Large intestine (tissue), 3 donors: ENCODE results near the gene STON2. TPM values are rescaled to one million over a fixed set of nuclear protein-coding genes. Genes with fewer than 3 reads are reported as not detected.

Experiments used
- DNase-seq, 2 donors: peaks; one replicate each; pipeline versions ENCODE4 v3.0.0 to v3.0.0-alpha.2; 2013
- H3K27ac ChIP-seq: one replicate; pipeline ENCODE4 v1.5.1; 2013; ENCODE audit warnings: low read length
- H3K27me3 ChIP-seq: 2 replicates; pipeline ENCODE4 v1.6.1; 2013; ENCODE audit warnings: low read length; ENCODE audit not compliant: control insufficient read depth, insufficient read depth
- H3K36me3 ChIP-seq: 2 replicates; pipeline ENCODE4 v1.6.1; 2013; ENCODE audit warnings: low read length; ENCODE audit not compliant: control insufficient read depth, insufficient read depth
- H3K4me1 ChIP-seq: one replicate; pipeline ENCODE4 v1.6.1; 2013; ENCODE audit warnings: low read length; ENCODE audit not compliant: control insufficient read depth, insufficient read depth
- H3K4me3 ChIP-seq: one replicate; pipeline ENCODE4 v1.5.1; 2013; ENCODE audit warnings: low read length
- H3K9me3 ChIP-seq: one replicate; pipeline ENCODE4 v1.6.1; 2013; ENCODE audit warnings: mild to moderate bottlenecking, low read depth, low read length, moderate library complexity; ENCODE audit not compliant: control insufficient read depth
- WGBS: methylation state at CpG from one replicate; pipeline ENCODE4 v1.1.5; 2013; ENCODE audit warnings: low lambda C conversion rate; ENCODE audit not compliant: insufficient coverage; 5-methylcytosine and 5-hydroxymethylcytosine counted together
- polyA plus RNA-seq: library from polyadenylated mRNA; unstranded; fragments of 120-200 nt; gene quantifications from one replicate; pipeline ENCODE4 v1.2.1, GENCODE V29; 2013

The STON2 gene
- polyA plus RNA-seq, 1 donor, result 14.6 TPM

DNA sequence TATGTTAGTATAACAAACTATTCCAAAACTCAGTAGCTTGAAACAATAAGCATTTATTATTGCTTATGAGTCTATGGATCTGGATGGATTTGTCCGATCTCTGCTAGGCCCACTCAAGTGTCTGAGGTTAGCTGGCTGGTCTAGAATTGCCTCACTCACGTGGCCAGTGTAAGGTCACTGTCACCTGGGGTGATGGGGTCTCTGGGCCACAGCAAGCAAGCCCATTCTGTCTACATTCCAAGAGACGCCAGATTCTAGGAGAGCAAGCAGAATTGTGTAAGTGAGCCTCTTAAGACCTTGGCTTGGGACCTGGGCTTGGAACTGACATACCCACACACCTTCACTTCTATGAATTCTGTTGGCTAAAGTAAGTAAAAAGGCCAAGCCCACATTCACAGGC lies 80.2 kb downstream of the STON2 start:
- H3K27ac ChIP-seq, result no peak overlapping the region
- no peaks in the 10 kb centered on the region for H3K27me3 ChIP-seq
- no peaks in the 10 kb centered on the region for H3K9me3 ChIP-seq
- no peak overlapping the region for H3K4me3 ChIP-seq
- no CpG with 5 or more reads among the region's 3 CpGs for WGBS
- DNase-seq, result peak in 1 of 2 donors; percentile 36
- no peaks in the 10 kb centered on the region for H3K36me3 ChIP-seq
- peaks cover 18% of the 10 kb centered on the region for H3K4me1 ChIP-seq

- no peaks in the 10 kb centered on the region for H3K27me3 ChIP-seq
- H3K27ac ChIP-seq, result no peak overlapping the region
- H3K9me3 ChIP-seq, result no peaks in the 10 kb centered on the region
- no peaks in the 10 kb centered on the region for H3K36me3 ChIP-seq
- H3K4me1 ChIP-seq, result peaks cover 12% of the 10 kb centered on the region
- H3K4me3 ChIP-seq, result no peak overlapping the region
- peak in 1 of 2 donors; percentile 27 for DNase-seq
- no CpG with 5 or more reads among the region's 2 CpGs for WGBS
Observed at GRCh38 chr14:81319314-81319713, 80.8 kb downstream of the STON2 start.

DNA sequence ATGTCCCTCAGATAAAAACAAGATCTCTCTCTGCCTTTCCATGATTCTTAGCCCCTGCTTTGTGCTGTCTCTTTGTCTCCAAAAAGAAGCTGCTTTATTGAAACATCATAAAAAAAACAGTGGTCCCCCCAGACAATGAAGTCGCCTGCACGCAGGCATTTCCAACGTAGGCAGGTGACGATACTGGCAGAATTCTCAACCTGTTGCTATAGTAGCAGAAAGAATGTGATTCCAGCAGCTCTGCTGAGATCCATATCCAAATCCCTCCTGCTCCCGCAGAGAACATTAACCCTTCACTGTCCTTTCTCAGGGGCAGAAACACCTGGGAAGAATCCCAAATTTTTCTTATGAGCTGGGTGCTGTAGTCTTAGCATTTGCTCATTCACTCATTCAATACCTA lies 84.8 kb downstream of the STON2 start:
- Histone ChIP-seq H3K36me3 (no peaks in the 10 kb centered on the region), H3K4me3 (no peak overlapping the region), H3K4me1 (peaks cover 6% of the 10 kb centered on the region), H3K9me3 (no peaks in the 10 kb centered on the region), H3K27me3 (no peaks in the 10 kb centered on the region), H3K27ac (no peak overlapping the region)
- DNase-seq, result no peak
- WGBS, result no CpG with 5 or more reads among the region's 5 CpGs

DNA sequence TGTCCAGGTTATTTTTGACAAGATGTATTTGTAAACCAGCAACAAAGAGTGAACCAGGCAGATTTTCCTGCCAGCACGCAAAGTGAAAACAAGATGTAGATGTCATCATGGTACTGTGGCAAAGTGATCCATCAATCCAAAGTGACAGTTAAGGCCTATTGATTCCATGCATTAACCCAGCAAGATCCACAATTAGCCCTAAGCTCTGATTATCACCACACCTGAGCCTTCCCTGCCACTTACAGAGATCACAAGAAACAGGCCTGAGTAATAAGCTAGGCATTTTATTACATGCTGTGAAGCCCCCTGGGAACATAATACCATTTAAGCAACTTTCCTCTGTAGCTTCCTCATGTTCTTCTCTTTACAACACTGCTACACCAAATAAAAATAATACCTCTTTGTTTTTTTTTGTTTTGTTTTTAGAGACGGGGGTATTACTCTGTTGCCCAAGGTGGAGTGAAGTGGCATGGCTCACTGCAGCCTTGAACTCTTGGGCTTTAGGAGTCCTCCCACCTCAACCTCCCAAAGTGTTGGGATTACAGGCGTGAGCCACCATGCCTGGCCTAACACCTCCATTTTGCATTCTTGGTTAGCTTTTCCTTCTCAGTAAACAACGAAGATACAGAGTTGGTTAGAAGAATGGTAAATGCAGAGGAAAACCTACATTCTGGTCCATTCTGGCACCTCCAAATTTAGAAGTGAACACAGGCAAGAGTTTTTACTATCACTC lies 85.5 kb downstream of the STON2 start:
- Histone ChIP-seq H3K9me3 (no peaks in the 10 kb centered on the region), H3K27ac (no peak overlapping the region), H3K36me3 (no peaks in the 10 kb centered on the region), H3K4me3 (no peak overlapping the region), H3K4me1 (no peaks in the 10 kb centered on the region), H3K27me3 (no peaks in the 10 kb centered on the region)
- DNase-seq, result no peak
- WGBS, result no CpG with 5 or more reads among the region's 4 CpGs

DNA sequence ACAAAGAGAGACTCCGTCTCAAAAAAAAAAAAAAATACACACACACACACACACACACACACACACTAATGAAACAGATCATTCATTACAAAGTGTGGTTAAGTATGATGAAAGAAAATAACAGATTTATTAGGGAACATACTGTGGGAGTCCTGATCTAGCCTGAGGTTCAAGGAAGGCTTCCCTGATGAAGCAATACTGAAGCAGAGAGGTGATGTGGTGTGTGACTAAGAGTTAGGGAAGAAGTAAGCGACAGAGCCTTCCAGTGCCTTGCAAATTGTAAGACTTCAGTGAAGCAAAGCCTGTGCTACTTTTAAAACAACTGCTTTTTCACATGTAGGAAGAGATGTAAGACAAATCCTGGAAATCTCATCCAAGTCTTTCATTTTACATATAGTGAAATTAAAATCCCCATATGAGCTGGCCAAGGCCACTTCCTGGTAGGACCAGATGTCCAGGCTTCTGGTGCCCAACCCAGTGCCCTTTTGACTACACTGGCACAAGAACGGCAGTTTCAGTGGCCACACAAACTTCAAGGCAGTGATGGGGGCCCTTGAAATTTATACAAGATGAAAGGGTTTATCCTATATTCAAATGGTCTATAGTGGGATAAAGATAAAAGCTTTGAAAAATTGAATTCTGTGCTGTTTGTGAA lies 86.2 kb downstream of the STON2 start:
- Histone ChIP-seq H3K4me1 (no peaks in the 10 kb centered on the region), H3K36me3 (no peaks in the 10 kb centered on the region), H3K4me3 (no peak overlapping the region), H3K27ac (no peak overlapping the region), H3K27me3 (no peaks in the 10 kb centered on the region), H3K9me3 (no peaks in the 10 kb centered on the region)
- WGBS, result 80% methylated on average over 1 of the region's 3 CpGs
- DNase-seq, result no peak

- WGBS, result no CpG with 5 or more reads among the region's 7 CpGs
- no peaks in the 10 kb centered on the region for H3K9me3 ChIP-seq
- no peak overlapping the region for H3K27ac ChIP-seq
- no peaks in the 10 kb centered on the region for H3K27me3 ChIP-seq
- no peaks in the 10 kb centered on the region for H3K36me3 ChIP-seq
- H3K4me1 ChIP-seq, result no peaks in the 10 kb centered on the region
- DNase-seq, result no peak
- no peak overlapping the region for H3K4me3 ChIP-seq
Observed at GRCh38 chr14:81313200-81313599, 86.9 kb downstream of the STON2 start.

GRCh38 chr14:81312289-81312876 lies 87.7 kb downstream of the STON2 start:
- H3K4me1 ChIP-seq, result no peaks in the 10 kb centered on the region
- no peaks in the 10 kb centered on the region for H3K27me3 ChIP-seq
- H3K4me3 ChIP-seq, result no peak overlapping the region
- DNase-seq, result no peak
- WGBS, result 67% methylated on average over 2 of the region's 3 CpGs
- no peaks in the 10 kb centered on the region for H3K9me3 ChIP-seq
- no peaks in the 10 kb centered on the region for H3K36me3 ChIP-seq
- H3K27ac ChIP-seq, result no peak overlapping the region

- H3K9me3 ChIP-seq, result no peaks in the 10 kb centered on the region
- WGBS, result no CpG with 5 or more reads among the region's 5 CpGs
- no peak for DNase-seq
- no peaks in the 10 kb centered on the region for H3K4me1 ChIP-seq
- no peak overlapping the region for H3K27ac ChIP-seq
- no peak overlapping the region for H3K4me3 ChIP-seq
- no peaks in the 10 kb centered on the region for H3K36me3 ChIP-seq
- no peaks in the 10 kb centered on the region for H3K27me3 ChIP-seq
Observed at GRCh38 chr14:81311778-81312177, 88.3 kb downstream of the STON2 start.

- Histone ChIP-seq H3K27me3 (no peaks in the 10 kb centered on the region), H3K27ac (no peak overlapping the region), H3K4me3 (no peak overlapping the region), H3K4me1 (no peaks in the 10 kb centered on the region), H3K9me3 (no peaks in the 10 kb centered on the region), H3K36me3 (no peaks in the 10 kb centered on the region)
- DNase-seq, result no peak
- WGBS, result 100% methylated on average over 2 of the region's 3 CpGs
Observed at GRCh38 chr14:81311141-81311540, 89.0 kb downstream of the STON2 start.

DNA sequence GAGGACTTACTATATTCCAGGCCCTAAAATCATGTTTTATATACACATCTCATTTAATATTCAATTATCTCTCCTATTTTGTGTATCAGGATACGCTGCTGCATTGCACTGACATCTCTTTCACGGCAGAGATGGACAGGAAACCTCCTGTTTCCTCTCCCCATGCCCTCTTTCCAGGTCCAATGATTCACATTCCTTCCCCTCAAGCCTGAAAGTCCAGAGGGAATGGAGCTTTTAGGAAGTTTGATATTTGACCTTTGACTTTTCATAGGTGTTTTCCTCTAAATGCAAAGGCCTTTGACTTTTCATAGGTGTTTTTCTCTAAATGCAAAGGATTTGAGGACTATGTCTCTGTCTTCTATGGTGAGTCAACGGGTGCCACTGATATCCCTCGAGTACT lies 89.5 kb downstream of the STON2 start:
- Histone ChIP-seq H3K27ac (no peak overlapping the region), H3K9me3 (no peaks in the 10 kb centered on the region), H3K27me3 (no peaks in the 10 kb centered on the region), H3K4me1 (no peaks in the 10 kb centered on the region), H3K4me3 (no peak overlapping the region), H3K36me3 (no peaks in the 10 kb centered on the region)
- no peak for DNase-seq
- no CpG with 5 or more reads among the region's 4 CpGs for whole genome bisulfite sequencing
